DMS53 (cell line): Measurements from ENCODE around the gene DNTT.

ENCODE experiments used
- DNase-seq: peaks from one replicate; lab custom pipeline; 2025; lab: John Stamatoyannopoulos, UW

Gene DNTT

DNA sequence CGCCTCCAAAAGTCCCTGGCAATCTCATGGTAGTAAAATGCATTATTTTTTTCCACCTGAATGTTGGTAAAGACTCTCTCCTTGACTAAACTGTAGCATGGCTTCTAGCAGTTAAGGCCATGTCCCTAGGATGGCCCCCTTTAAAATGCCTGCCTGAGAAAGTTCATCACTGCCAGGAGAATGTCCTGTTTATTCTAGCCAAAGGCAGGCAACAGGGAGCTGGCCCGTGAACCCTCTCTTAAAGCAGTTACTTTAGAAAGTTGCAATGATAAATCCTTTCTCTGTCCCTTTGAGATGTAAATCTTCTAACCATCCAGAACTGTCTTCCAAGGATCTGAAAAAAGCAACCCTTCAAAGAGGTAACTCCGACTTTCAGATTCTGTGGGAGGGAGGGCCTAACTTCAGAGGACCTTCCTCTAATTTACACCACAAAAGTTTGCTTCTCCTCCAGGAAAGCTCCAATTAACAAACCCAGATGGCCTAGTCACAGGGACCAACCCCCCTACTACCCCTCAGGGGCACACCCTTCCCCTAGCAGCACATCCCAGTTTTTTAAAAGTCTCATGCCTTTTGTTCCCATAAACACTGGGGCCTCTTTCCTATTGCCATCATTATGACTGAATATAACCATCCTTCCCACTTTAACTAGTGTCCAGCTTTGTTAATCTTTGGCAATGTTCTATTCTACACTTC, 5.5 kb downstream of the DNTT start:
- DNase-seq = no peak

GRCh38 chr10:96310321-96310669, 6.1 kb downstream of the DNTT start:
- no peak for DNase-seq

DNA sequence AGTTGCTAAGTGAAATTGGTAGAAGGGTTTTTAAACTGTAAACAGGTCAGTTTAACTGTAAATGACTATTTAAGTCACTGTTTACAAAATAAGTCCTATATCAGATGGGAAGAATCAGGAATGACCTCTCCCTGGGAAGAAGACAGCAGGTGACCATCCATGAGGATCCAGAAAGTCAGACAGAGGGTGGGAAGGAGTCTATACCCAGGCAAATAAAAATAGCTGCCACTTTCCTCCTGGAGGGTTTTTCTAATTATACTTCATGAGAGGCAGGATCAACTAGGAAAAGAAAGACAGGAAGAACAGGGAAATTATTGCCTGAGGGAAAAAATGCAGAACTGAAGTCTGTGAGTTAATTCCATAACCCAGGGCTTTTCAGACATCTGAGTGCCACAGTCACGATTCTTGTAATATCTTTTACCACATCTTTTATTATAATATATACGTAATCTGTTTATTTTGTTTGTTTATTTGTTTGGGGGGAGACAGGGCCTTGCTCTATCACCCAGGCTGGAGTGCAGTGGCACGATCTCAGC, 7.0 kb downstream of the DNTT start:
- no peak for DNase-seq

- no peak for DNase-seq
These were observed 9.1 kb downstream of the DNTT start for GRCh38 chr10:96313344-96313743.

- DNase-seq = no peak
These were observed 13.0 kb downstream of the DNTT start for GRCh38 chr10:96317067-96317833.

DNA sequence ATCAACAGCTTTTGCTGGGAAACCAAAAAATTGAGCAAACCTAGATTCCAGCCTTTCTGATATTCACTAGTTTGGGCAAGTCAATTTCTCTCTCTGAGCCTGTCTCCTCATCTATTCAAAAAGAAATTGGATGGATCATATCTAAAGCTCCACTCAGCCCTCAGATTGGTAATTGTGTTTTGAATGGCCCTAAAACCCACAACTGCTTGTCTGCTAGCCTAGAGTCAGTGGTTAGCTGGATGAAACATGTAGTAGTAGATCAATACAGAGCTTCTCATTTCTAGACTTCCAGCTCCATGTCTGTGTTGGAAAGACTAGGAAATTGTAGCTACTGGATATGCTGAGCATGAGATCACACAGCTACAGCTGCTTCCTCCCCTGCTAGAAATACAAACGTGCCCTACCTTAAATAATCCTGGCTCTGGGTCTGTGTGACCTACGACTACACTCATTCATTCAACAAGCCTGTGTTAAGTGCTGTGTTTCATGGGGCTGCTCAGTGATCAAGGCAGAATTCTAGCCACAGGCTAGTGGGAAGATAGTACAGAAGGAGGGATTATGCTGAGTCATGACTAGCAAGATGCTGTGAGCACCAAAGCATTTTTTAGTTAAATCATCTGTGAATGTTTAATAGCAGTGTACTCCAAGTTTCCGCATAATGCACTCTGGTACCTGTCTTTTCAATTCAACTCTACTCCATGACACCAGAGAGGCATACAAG, 15.7 kb downstream of the DNTT start:
- peak; percentile 65 for DNase-seq

DNA sequence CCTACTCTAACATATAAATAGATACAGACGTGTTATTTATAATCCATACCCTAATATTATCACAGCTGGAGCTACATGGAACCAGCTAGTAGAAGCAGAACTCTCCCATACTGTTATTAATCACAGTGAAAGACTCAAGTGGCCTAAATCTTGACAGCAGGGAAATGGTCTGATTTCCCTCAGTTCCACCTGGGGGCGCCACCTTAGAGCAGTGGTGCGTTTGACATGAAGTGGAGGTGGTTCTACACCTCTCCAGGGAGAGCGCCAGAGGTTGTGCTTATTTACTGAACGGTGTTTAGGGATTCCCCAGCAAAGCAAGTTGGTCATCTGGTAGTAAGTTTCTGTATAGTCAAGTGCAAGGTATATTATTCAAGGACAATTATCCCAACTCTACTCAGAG, 17.6 kb downstream of the DNTT start:
- DNase-seq = peak; percentile 37

DNA sequence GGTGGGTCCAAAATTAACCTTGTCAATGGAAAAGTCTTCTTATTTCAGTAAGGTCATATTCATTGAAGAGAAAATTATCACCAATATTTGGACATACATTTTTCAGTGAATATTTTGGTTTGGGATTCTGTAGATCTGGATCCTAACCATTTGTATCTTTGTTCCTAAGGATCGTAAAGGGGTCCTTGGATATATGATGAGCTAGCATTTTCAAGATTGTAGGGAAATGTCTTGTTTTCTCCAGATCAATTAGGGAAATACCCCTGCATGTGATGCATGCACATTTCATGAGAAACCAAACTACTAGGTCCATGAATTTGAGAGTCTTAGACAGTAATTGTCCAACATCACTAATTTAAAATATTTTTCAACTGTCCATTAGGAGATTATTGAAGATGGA, 18.0 kb downstream of the DNTT start:
- no peak for DNase-seq

DNA sequence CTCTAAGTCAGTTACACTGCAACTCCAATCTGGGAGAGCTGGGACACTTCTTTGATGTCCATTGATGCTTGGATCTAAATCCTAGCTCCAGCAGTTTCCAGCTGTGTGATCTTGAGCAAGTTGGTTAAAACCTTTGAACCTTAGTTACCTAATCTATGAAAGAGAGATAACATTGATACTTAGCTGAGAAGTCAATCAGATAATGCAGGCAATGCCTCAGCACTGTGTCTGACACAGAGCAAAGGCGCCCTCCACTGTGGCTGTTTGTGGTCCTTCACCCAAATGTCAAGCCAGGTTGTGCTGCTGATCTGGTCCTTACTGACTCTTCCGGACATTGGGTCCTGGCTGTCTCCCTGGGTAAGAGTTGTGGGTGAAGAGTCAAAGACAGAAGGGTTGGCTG, 20.2 kb downstream of the DNTT start:
- no peak for DNase-seq

DNA sequence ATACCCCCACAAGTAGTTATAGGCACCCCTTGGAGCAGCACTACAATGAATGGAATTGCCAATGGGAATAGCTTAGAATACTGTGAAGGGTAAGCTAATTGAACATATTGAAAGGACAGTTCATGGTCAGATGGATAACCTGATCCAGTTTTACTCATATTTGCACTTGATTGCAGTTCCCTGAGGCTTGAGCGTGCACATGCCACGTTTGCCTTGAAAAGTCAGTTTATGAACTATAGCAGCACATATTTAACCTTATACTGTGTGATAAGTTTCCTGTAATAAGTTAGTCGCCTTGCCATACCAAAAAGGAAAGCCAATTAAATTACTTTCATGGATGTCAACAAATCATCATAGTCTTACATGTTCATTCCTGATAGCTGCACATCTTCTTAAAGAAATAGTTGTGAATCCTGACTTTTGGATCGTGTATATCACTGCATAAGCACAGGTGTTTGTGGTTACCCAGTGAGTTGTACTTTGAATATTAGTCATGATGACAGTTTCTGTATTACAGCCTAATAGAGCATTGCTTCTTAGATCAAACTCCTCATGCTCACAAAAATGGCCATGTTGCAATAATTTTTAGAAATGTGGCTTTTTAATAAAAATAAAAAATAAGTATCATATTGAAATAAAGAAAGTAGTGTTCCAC, 21.6 kb downstream of the DNTT start:
- DNase-seq = no peak

GRCh38 chr10:96327462-96327861, 23.2 kb downstream of the DNTT start:
- no peak for DNase-seq

DNA sequence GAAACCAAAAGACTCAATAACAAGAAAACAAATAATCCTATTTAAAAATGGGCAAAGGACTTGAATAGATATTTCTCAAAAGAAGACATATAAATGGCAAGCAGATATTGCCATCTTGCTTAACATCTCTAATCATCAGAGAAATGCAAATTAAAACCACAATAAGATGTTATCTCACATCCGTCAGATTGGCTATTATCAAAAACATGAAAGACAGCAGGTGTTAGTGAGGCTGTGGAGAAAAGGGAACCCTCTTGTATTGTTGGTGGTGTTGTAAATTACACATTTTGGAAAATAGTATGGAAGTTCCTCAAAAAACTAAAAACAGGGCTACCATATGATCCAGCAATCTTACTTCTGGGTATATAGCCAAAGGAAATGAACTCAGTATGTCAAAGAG, 28.9 kb downstream of the DNTT start:
- DNase-seq = no peak

DNA sequence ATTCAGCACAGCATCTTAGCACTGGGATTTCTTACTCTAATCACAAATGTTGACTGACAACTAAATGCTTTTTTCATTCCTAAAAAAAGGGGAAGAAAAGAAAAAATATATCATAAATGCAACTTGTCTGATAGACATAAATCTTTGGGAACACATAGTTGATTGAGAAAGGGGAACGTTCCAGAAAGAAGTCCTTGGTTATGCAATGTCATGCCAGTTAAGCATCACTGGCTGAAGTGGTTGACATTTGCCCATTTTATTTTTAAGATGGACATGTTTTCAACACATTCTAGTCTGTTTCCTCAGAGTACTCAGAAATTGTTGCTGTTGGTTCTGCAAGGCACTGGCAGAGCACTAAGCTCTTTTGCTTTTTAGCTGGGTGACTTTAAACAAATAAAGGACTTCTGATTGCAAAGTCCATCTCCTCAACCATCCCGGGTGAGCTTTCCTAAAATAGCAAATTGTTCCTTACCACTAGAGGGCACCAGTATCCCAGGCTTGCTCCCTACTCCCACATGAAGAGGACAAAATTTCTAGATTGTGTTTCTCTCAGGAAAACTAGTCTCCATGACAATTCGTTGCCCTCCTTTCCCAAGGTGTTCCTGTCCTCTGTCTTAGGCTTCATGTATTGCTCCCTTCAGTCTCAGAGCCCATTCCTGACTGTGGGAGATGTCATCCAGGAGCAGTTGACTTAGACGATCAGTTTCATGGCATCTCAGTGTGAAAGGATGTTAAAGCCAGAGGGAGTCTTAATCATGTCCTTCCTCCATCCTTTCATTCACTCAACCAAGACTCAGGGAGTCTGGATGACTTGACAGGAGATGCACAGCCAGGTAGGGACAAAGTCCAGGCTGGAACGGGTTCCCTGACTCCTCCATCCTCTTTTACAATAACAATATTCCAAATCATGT, 30.6 kb downstream of the DNTT start:
- peak; percentile 75 for DNase-seq

DNA sequence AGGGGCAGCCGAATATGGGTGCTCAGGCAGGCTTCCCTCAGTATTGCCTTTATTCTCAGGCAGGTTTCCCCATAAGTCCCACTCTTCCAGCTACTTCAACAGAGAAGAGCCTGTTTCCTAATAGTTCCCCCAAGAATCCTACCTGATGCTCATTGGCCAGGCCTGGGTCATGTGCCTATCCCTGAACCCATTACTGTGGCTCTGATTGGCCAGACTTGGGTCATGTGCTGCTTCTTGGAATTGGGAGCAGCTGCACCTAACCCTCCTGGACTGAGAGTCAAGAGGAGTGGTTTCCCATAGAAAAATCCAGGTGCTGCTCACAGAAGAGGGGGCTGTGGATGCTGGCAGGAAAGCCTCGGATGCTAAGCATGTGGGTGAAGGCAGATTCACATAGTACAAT, 32.9 kb downstream of the DNTT start:
- DNase-seq = peak; percentile 13

GRCh38 chr10:96338279-96338925, 34.2 kb downstream of the DNTT start:
- DNase-seq = no peak

DNA sequence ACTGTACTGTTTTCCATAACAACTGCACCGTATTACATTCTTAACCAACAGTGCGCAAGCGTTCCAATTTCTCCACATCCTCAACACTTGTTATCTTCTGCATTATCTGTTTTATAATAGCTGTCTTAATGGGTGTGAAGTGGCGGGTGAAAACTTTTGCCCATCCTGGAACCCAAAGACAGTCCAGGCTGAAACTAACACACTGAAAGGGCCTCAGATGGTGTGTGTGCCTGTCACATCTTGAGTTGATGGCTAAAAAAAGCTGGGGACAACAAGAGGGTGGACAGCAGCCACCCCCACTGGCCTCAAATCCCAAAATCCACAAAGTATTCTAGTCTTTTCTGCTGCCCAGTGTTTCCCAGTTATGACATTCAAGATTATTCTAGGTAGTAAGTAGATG, 35.1 kb downstream of the DNTT start:
- DNase-seq = no peak

DNA sequence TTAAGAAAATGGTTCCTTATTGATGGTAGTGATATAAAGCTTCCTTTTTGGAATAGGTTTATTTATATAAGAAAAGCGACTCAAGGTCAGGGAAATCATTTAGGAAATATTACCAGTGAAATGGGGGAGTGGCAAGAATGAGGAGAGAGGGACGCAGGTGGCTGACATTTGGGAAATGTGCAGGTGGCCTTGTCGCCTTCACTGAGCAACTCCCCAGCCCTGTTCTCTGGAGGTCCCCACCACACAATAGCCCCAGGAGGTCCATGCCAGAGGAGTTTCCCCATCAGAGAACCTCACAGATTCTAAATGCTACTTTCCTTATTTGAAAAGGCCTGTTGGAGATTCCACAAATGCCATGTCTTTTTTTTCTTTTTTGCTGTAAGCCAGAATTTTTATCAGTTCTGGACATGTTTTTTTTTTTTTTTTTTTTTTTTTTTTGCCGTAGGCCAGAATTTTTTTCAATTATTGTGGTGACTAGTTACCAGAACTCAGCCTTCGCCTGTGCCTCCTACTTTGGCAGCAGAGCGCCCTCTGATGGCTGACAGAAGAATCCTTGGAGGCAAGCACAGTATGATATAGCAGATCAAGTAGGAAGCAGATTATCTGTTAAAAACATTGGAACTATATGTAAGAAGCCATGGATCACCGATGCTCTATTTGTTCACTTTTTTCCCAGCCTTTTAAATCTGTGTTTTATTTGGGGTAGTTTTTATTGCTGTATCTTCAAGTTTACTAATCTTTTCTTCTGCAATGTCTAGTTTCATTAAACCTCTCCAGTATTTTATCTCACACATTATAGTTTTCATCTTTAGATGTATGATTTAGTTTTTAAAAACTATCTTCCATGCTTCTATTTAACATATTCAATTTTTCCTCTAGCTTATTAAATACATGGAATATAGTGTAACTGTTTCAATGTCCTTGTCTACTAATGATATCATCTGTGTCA, 36.0 kb downstream of the DNTT start:
- DNase-seq = peak; percentile 92

DNA sequence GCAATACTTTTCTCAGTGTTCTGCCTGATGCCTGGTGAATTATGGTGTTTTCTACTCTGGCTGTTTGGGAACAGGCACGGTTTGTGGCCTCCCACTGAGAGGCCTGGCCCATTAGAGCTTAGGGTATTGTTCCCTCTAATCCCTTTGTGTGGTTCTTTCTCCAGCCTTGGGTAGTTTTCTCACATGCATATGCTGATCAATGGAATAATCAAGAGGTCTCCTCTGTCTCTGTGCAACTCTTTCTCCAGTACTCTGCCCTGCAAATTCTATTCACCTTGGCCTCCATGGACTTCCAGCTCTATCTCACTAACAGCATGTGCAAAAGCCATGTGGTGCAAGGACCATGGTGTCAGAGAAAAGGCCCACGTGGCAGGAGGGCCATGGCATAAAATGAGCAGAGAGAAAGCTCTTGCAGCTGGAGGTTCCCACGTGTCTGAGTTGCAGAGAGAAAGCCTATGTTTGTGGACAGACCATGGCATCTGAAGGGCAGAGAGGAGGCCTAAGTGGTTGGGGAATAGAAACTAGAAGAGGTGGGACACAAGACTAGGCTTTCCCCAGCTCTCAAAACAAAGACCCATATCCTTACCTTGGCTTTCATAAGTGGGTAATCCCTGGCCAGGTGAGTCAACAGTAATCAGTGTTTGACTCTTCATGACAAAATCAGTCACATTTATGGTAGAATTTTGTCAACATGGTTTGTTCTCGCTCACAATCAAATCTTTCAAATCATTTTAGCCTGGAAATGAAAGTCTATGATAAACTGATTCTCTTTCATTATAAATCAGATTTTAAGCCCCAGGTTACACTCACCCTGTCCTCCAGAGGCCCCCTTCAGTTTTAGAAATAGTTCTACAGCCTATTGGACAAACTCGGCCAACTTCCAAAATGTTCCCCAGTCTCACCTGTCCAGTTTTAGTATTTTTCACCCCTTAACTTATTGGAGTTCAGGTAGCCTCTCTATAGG, 37.3 kb downstream of the DNTT start:
- peak; percentile 81 for DNase-seq
